NT2/D1 (cell line): ENCODE data around the gene CXCR6.

Experiments
- SUZ12 ChIP-seq: IDR thresholded peaks from 2 replicates; pipeline ENCODE4 v1.6.1; 2011; ENCODE audit not compliant: insufficient read length, insufficient read depth; ENCODE audit errors: extremely low read depth
- YY1 ChIP-seq: IDR thresholded peaks from 2 replicates; pipeline ENCODE4 v1.6.1; 2011; ENCODE audit not compliant: insufficient read length, insufficient read depth
- ZNF274 ChIP-seq: IDR thresholded peaks from 2 replicates; pipeline ENCODE4 v1.6.1; 2011; ENCODE audit warnings: mild to moderate bottlenecking, low read depth, low read length

- no peak for TF ChIP-seq SUZ12
- TF ChIP-seq ZNF274: no peak
- TF ChIP-seq YY1: no peak
These were observed 4.1 kb downstream of the CXCR6 start for GRCh38 chr3:45947361-45947760.
